Measurements from ENCODE around the gene CAMK1G. TPM values are rescaled to one million over a fixed set of nuclear protein-coding genes. Genes with fewer than 3 reads are reported as not detected.

CAMK1G gene
- total RNA-seq, 2 donors from 2014 or later: 0.17 TPM; not detected in 1

- DNase-seq (no peak), ATAC-seq (no peak)
- intact Hi-C loops (cut with DNase I, micrococcal nuclease): no loop called here
Measured at GRCh38 chr1:209593747-209594146, 10.2 kb downstream of the CAMK1G start.

- ATAC-seq (no peak), DNase-seq (no peak)
- intact Hi-C loops (cut with DNase I, micrococcal nuclease): no loop called here
Measured at GRCh38 chr1:209594440-209594839, 10.9 kb downstream of the CAMK1G start.

- intact Hi-C loops (cut with DNase I, micrococcal nuclease): no loop called here
- no peak for DNase-seq
- ATAC-seq: no peak
Measured at GRCh38 chr1:209595028-209595427, 11.5 kb downstream of the CAMK1G start.

GRCh38 chr1:209595599-209596285 lies 12.2 kb downstream of the CAMK1G start:
- ATAC-seq: no peak
- intact Hi-C loops (cut with DNase I, micrococcal nuclease): no loop called here

GRCh38 chr1:209597499-209597898 lies 14.0 kb downstream of the CAMK1G start:
- intact Hi-C loops (cut with DNase I, micrococcal nuclease): no loop called here
- no peak for ATAC-seq
- DNase-seq: no peak

More at GRCh38 chr1:209595599-209596285, 12.2 kb downstream of the CAMK1G start:
- no peak for DNase-seq

GRCh38 chr1:209598227-209598626 lies 14.7 kb downstream of the CAMK1G start:
- DNase-seq (no peak), ATAC-seq (no peak)
- intact Hi-C loops (cut with DNase I, micrococcal nuclease): no loop called here

- no peak for ATAC-seq
- intact Hi-C loops (cut with DNase I, micrococcal nuclease): loop anchor here in 1 of 2 donors (10.0 kb wide), 1 partner anchor 94 kb away; no protein-coding TSS in a partner anchor
- no peak for DNase-seq
Measured at GRCh38 chr1:209600541-209600940, 17.0 kb downstream of the CAMK1G start.

- ATAC-seq (peak; percentile 94), DNase-seq (no peak)
- intact Hi-C loops (cut with DNase I, micrococcal nuclease): loop anchor here in 1 of 2 donors (10.0 kb wide), 1 partner anchor 93 kb away; no protein-coding TSS in a partner anchor
Measured at GRCh38 chr1:209601809-209602657, 18.5 kb downstream of the CAMK1G start.

- no peak for ATAC-seq
- intact Hi-C loops (cut with DNase I, micrococcal nuclease): loop anchor here in 1 of 2 donors (10.0 kb wide), 1 partner anchor 91 kb away; no protein-coding TSS in a partner anchor
- DNase-seq: no peak
Measured at GRCh38 chr1:209603877-209604276, 20.4 kb downstream of the CAMK1G start.

GRCh38 chr1:209607102-209607794 lies 23.7 kb downstream of the CAMK1G start:
- DNase-seq (no peak), ATAC-seq (peak; percentile 48)
- intact Hi-C loops (cut with DNase I, micrococcal nuclease): loop anchor here in 1 of 2 donors (10.0 kb wide), 1 partner anchor 88 kb away; no protein-coding TSS in a partner anchor

GRCh38 chr1:209607795-209608178 lies 24.3 kb downstream of the CAMK1G start:
- intact Hi-C loops (cut with DNase I, micrococcal nuclease): loop anchor here in 1 of 2 donors (10.0 kb wide), 1 partner anchor 87 kb away; no protein-coding TSS in a partner anchor
- no peak for ATAC-seq
- DNase-seq: no peak

- ATAC-seq (no peak), DNase-seq (no peak)
- intact Hi-C loops (cut with DNase I, micrococcal nuclease): loop anchor here in 1 of 2 donors (10.0 kb wide), 1 partner anchor 86 kb away; no protein-coding TSS in a partner anchor
Measured at GRCh38 chr1:209609041-209609790, 25.7 kb downstream of the CAMK1G start.

GRCh38 chr1:209609791-209610630 lies 26.5 kb downstream of the CAMK1G start:
- intact Hi-C loops (cut with DNase I, micrococcal nuclease): loop anchor here in 1 of 2 donors (10.0 kb wide), 1 partner anchor 85 kb away; no protein-coding TSS in a partner anchor
- DNase-seq (no peak), ATAC-seq (no peak)

- no peak for DNase-seq
- ATAC-seq: no peak
- intact Hi-C loops (cut with DNase I, micrococcal nuclease): no loop called here
Measured at GRCh38 chr1:209610631-209610905, 27.1 kb downstream of the CAMK1G start.

GRCh38 chr1:209611771-209612570 lies 28.5 kb downstream of the CAMK1G start:
- peak; percentile 18 for ATAC-seq
- intact Hi-C loops (cut with DNase I, micrococcal nuclease): no loop called here
- no peak for DNase-seq

- ATAC-seq: peak; percentile 9
- no peak for DNase-seq
- intact Hi-C loops (cut with DNase I, micrococcal nuclease): no loop called here
Measured at GRCh38 chr1:209612646-209613399, 29.3 kb downstream of the CAMK1G start.

All from left colon (tissue), 2 donors.